HCT116 (cell line): ENCODE measurements around the gene GUCY2C. TPM values are rescaled to one million over a fixed set of nuclear protein-coding genes. Genes with fewer than 3 reads are reported as not detected.

Experiments used
- ATAC-seq: fragments of 200-7000 bp; cut with Tn5 transposase; 2 replicates; pipeline ENCODE4 v1.9.1; 2020; ENCODE audit warnings: mild to moderate bottlenecking, moderate library complexity
- BruUV-seq: library from RNA; stranded (reverse); fragments of 400-500 nt; replicated peaks from 2 replicates; lab custom pipeline; 2021; lab: Mats Ljungman, UMichigan
- CTCF ChIA-PET: fragments of 300-600 bp; sonication (Branson Sonifier 250); formaldehyde crosslinking; loops from one replicate; lab custom pipeline; 2021; ENCODE audit warnings: antibody characterized with exemption; lab: Charles Lee
- POLR2A ChIA-PET: fragments of 300-600, 350-600 bp; sonication (Branson Sonifier 250); formaldehyde crosslinking; loops from one replicate; lab custom pipeline; 2021; ENCODE audit warnings: antibody characterized with exemption; lab: Charles Lee
- RAD21 ChIA-PET, 2 experiments: fragments of 300-600 bp; sonication (Branson Sonifier 250); formaldehyde crosslinking; loops; one replicate each; lab custom pipeline; 2023; ENCODE audit warnings: low total read pairs in 2 of 2; ENCODE audit not compliant: uncharacterized antibody in 2 of 2, unreplicated experiment in 2 of 2, low non-redundant PET in 1 of 2; lab: Charles Lee
- DNase-seq: peaks from one replicate; pipeline ENCODE4 v3.0.0-alpha.2; 2010; ENCODE audit warnings: low read depth, low spot score
- H2AFZ ChIP-seq: fragments of 200-600 bp; shearing (Covaris generic), sonication (generic); 2 replicates; pipeline ENCODE4 v1.6.1; 2017; ENCODE audit warnings: low read depth, mixed run types, mixed read lengths, antibody characterized with exemption, low read length; ENCODE audit not compliant: poor library complexity, severe bottlenecking
- H3K27ac ChIP-seq: 2 replicates; pipeline ENCODE4 v1.5.1; 2012; ENCODE audit warnings: low read depth, low read length
- H3K27me3 ChIP-seq: fragments of 200-600 bp; sonication (generic); 2 replicates; pipeline ENCODE4 v1.6.1; 2016; ENCODE audit warnings: mixed run types, low read length, mixed read lengths; ENCODE audit not compliant: insufficient read depth
- H3K36me3 ChIP-seq, 2 experiments: fragments of 200-500 bp in 1 of 2; fragments of 200-600 bp in 1 of 2; sonication (Bioruptor generic) in 1 of 2; sonication (generic) in 1 of 2; 2 replicates each; pipeline versions ENCODE4 v1.5.1 to v1.6.1; 2014 to 2016; ENCODE audit warnings: low read length in 2 of 2, inconsistent platforms in 1 of 2, mixed read lengths in 1 of 2, mixed run types in 1 of 2; ENCODE audit not compliant: insufficient read depth in 2 of 2, control insufficient read depth in 1 of 2
- H3K4me1 ChIP-seq, 2 experiments: fragments of 200-600 bp in 1 of 2; sonication (generic) in 1 of 2; 2 replicates each; pipeline versions ENCODE4 v1.5.1 to v1.6.1; 2012 to 2017; ENCODE audit warnings: low read length in 2 of 2, inconsistent platforms in 1 of 2, mild to moderate bottlenecking in 1 of 2, mixed read lengths in 1 of 2, mixed run types in 1 of 2, moderate library complexity in 1 of 2; ENCODE audit not compliant: insufficient read depth in 2 of 2, control insufficient read depth in 1 of 2
- H3K4me2 ChIP-seq: fragments of 200-600 bp; sonication (generic); 2 replicates; pipeline ENCODE4 v1.6.1; 2017; ENCODE audit warnings: mixed run types, low read length, mixed read lengths
- H3K4me3 ChIP-seq, 2 experiments: fragments of 200-600 bp in 1 of 2; sonication (generic) in 1 of 2; replicated peaks in 1 of 2; 2 replicates each; pipeline ENCODE4 v1.5.1; 2011 to 2016; ENCODE audit warnings: low read length in 2 of 2, control low read depth in 1 of 2, low read depth in 1 of 2, mild to moderate bottlenecking in 1 of 2, mixed read lengths in 1 of 2, mixed run types in 1 of 2
- H3K79me2 ChIP-seq: fragments of 200-600 bp; sonication (generic); 2 replicates; pipeline ENCODE4 v1.6.1; 2017; ENCODE audit warnings: mild to moderate bottlenecking, mixed run types, low read length, moderate library complexity, mixed read lengths; ENCODE audit not compliant: insufficient read depth
- H3K9ac ChIP-seq: fragments of 200-600 bp; sonication (generic); 2 replicates; pipeline ENCODE4 v1.6.1; 2016; ENCODE audit warnings: low read length, mixed read lengths
- H3K9me2 ChIP-seq: fragments of 200-600 bp; sonication (generic), shearing (Covaris generic); 2 replicates; pipeline ENCODE4 v1.6.1; 2017; ENCODE audit warnings: mixed run types, mild to moderate bottlenecking, moderate library complexity; ENCODE audit not compliant: insufficient read depth
- H3K9me3 ChIP-seq, 2 experiments: fragments of 200-500 bp in 1 of 2; fragments of 200-600 bp in 1 of 2; sonication (Bioruptor generic) in 1 of 2; sonication (generic) in 1 of 2; 2 replicates each; pipeline ENCODE4 v1.6.1; 2014 to 2017; ENCODE audit warnings: low read length in 2 of 2, mixed read lengths in 2 of 2, inconsistent platforms in 1 of 2, low read depth in 1 of 2, mild to moderate bottlenecking in 1 of 2, mixed run types in 1 of 2, moderate library complexity in 1 of 2; ENCODE audit not compliant: control insufficient read depth in 1 of 2, insufficient read depth in 1 of 2
- H4K20me1 ChIP-seq: fragments of 200-600 bp; sonication (generic), shearing (Covaris generic); 2 replicates; pipeline ENCODE4 v1.6.1; 2017; ENCODE audit warnings: mixed run types, mild to moderate bottlenecking, moderate library complexity; ENCODE audit not compliant: insufficient read depth
- CTCF ChIP-seq, 3 experiments: fragments of 200-600 bp in 1 of 3; sonication (generic) in 1 of 3; IDR thresholded peaks in 2 of 3; conservative IDR thresholded peaks in 1 of 3; 2 replicates each; pipeline ENCODE4 v1.5.1; 2012 to 2017; ENCODE audit warnings: low read depth in 2 of 3, low read length in 2 of 3, antibody characterized with exemption in 1 of 3, borderline replicate concordance in 1 of 3, control low read depth in 1 of 3, mild to moderate bottlenecking in 1 of 3, mixed read lengths in 1 of 3, mixed run types in 1 of 3, moderate library complexity in 1 of 3; ENCODE audit not compliant: insufficient read depth in 1 of 3
- JUND ChIP-seq: IDR thresholded peaks from 2 replicates; pipeline ENCODE4 v1.6.1; 2012
- MAX ChIP-seq: IDR thresholded peaks from 2 replicates; pipeline ENCODE4 v1.6.1; 2012
- POLR2AphosphoS5 ChIP-seq: IDR thresholded peaks from 2 replicates; pipeline ENCODE4 v1.6.1; 2011; ENCODE audit warnings: mild to moderate bottlenecking, low read depth, low read length, moderate library complexity
- RAD21 ChIP-seq: IDR thresholded peaks from 2 replicates; pipeline ENCODE4 v1.6.1; 2012; ENCODE audit warnings: low read depth, mild to moderate bottlenecking
- REST ChIP-seq: IDR thresholded peaks from 2 replicates; pipeline ENCODE4 v1.6.1; 2012; ENCODE audit warnings: low read depth
- SRF ChIP-seq: IDR thresholded peaks from 2 replicates; pipeline ENCODE4 v1.6.1; 2012; ENCODE audit warnings: low read depth
- intact Hi-C: fragments of 100-400 bp; cut with micrococcal nuclease; formaldehyde crosslinking; loops from 2 replicates; pipeline ENCODE4 v1.10.0; 2022
- total RNA-seq: library from RNA; stranded (reverse); gene quantifications from one replicate; pipeline ENCODE4 v1.2.1, GENCODE V29; 2021; ENCODE audit not compliant: unreplicated experiment

Gene GUCY2C
- total RNA-seq, 1 experiment from 2014 or later = not detected

- CTCF ChIA-PET = interaction anchor here (1.0 kb wide), 1 partner anchor 375 kb away, joined by 3 read pairs; no protein-coding TSS in a partner anchor
Measured at GRCh38 chr12:14612898-14613445, 83.4 kb downstream of the GUCY2C start.

More at GRCh38 chr12:14612898-14613445, 83.4 kb downstream of the GUCY2C start:
- Histone ChIP-seq H3K36me3 (no peaks in the 10 kb centered on the region), H3K4me2 (no peak overlapping the region), H3K9me2 (no peaks in the 10 kb centered on the region), H3K9ac (no peak overlapping the region), H3K4me1 (no peaks in the 10 kb centered on the region), H3K27ac (no peak overlapping the region), H2AFZ (no peak overlapping the region), H3K9me3 (no peaks in the 10 kb centered on the region), H3K79me2 (no peaks in the 10 kb centered on the region), H4K20me1 (no peaks in the 10 kb centered on the region), H3K27me3 (no peaks in the 10 kb centered on the region), H3K4me3 (no peak overlapping the region)
- TF ChIP-seq REST (no peak), CTCF (IDR thresholded peaks at IDR 0.05 in 2 of 3, conservative IDR thresholded peaks at IDR 0.05 in 1 of 3; ENCODE audit: borderline replicate concordance in 1 of 3, insufficient read depth in 1 of 3, low read depth in 2 of 3, low read length in 2 of 3) (no peak), RAD21 (no peak), POLR2AphosphoS5 (no peak), MAX (no peak), JUND (no peak), SRF (no peak)
- POLR2A ChIA-PET = no interaction called here
- no TSS peak for BruUV-seq
- DNase-seq (no peak), ATAC-seq (no peak)
- RAD21 ChIA-PET = no interaction called here
- intact Hi-C loops = loop anchor here (1.0 kb wide), 1 partner anchor 42 kb away; no protein-coding TSS in a partner anchor
